ENCODE results near the gene SKI.

SKI gene

DNA sequence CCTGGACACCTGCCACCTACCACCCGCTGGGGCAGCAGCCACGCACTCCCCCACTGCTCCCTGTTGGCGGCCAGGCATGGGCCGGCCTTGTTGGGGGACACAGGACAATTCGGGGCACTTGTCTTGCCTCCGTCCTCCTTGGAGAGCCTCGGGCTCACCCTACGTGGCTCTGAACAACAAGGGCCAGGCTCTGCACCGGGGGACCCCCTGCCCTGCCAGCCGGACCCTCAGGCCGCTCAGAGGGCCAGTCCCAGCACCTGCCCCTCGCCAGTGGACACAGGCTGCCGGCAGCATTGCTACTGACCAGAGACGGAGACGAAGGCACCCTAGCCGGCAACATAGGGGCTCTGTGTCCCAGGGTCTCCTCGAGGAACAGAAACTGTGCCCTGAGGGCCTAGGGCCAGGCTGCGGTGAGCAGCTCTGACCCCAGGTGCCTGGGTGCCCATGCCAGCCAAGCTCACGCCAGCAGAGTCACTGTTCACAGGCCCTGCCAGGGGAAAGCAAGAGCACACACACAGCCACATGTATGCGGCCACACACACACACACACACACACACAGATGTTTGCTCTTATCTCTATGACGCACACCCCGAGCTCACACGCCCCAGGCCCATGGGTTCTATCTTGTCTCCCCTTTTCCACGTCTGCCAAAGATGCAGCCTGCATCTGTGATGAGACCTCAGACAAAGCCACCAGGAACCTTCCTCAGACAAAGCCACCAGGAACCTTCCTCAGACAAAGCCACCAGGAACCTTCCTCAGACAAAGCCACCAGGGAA is 117.4 kb downstream of the SKI start:
- no peak for DNase-seq

DNA sequence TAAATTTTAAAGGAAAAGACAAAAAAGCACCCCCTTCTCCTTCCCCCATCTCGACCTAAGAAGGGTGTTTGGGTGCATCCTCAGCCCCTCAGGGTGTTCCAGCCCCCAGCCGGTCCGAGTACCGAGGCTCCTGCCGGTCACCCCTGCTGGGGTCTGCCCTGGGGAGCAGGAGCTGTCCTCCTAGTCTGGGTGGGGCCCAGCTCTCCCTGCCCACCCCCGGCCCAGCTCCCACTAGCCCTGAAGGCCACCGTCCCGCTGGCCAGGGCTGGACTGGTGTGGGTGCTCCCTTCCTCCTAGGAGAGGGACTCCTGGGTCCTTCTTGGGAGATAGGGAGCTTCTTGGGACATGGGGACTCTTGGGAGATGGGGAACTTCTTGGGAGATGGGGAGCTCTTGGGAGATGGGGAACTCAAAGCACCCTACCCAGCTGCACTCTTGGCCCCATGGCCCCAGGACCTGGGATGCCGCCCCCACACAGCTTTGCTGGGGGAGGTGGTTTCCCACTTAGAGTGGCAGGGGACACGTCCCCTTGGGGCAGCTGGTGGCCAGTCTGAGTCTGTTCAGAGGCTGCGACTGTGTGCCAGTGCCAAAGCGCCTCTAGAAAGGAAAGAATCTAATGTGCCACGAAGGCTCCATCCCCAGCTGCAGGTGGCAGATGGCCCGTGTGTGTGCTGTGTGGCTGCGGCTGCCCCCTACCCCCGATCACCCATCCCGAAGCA is 118.7 kb downstream of the SKI start:
- DNase-seq: no peak

DNA sequence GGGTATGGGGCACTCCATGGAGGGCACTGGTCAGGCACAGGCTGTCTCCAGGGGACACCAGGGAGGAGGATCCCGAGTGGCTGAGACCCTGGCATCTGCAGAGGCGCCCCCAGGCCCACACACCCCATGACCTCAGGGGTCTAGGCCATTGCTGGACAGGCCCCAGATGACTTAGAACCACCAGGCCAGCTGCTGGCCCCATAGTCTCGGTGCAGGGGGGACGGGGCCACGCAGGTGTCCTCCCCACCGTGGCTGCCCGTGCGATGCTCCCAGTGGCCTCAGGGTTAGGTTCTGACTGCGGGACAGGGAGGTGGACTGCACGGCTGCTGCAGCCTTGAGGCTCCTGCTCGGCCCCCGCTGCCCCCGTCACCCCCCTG is 119.3 kb downstream of the SKI start:
- DNase-seq: no peak

DNA sequence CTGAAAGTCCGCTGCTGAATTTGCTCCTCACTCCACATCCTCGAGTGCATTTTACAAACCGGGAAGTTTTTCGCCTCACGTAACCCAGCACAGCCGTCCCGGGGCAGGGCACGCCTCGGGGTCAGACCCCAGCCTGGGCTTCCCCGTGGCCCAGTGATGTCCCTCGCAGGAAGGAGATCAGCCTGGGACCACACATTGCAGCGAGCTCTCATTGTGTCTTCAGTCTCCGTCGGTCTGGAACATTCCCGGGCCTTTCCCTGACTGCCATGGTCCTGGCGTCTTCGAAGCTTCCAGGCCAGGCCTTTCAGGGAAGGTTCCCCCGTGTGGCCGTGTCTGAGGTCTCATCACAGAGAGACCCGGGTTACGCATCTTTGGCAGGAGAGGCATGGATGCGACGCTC is 119.8 kb downstream of the SKI start:
- no peak for DNase-seq

DNA sequence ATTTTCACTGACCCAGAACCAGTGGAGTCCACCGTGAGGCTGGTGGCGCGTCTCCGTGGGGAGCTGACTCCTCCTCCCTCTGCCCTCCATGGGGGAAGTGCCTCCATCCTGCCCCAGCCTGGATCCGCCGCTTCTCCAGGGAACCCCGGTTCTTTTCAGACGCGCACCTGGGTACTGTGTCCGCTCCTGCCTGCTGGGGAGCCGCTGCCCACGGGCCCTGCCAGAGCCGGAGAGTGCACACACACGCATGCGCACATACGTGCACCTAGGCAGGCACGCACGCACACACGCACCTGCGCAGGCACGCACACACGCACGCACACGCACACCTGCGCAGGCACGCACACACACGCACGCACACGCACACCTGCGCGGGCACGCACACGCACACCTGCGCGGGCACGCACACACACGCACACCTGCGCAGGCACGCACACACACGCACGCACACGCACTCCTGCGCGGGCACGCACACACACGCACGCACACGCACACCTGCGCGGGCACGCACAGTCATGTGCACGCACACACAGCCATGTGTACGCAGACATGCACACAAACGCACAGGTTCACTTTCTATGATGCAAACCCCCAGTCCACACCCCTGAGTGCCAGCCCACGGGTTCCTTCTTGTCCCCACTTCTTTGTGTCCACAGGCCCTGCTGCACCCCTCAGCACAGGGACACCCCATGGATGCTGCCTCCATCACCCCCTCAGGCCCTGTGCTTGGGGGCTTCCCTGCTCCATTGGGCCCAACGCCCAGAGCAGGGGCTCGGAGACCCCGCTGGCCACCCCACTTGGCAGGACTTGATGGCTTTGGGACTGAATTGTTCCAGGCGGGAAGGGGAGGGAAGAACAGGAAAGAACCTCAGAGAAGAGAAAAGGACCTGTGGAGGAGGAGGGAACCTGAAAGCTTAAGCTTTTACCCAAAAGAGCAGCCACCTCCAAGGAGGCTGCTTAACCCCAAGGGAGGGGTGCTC is 120.5 kb downstream of the SKI start:
- DNase-seq: no peak

DNA sequence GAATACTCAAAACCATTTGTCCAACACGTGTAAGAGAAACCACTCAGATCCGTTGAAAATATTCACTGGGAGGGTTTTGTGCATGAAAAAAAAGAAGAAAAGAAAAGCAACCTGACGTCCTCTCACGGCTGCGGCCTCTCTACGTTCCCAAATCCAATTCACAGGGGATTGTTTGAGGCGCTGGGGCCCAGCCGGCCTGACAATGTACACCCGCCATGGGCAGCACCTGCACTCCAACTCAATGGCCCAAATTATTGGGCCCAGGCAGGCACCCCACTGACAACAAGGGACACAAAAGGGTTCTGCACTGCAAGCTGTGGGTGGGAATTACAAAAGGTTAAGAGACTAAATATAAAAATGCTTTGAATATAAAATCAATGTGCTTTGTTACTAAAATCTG is 121.7 kb downstream of the SKI start:
- no peak for DNase-seq

DNA sequence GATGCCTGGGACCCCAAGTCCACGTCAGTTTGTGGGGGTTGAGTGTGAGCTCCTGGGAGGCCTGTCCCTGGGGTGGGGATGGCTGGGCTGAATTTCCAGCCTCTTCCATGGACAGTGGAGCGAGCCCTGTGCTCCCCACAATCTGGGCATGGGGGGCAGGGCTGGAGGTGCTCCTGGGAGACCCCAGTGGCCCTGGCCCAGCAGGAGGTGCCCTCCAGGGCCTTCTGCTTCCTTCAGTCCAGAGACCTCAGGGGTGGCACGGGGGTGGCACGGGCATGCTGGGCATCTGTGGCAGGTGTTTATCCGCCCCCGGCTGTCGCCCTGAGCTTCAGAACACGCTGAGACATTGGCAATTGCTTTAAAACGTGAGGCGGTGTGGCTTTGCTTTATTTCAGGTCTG is 122.4 kb downstream of the SKI start:
- no peak for DNase-seq

DNA sequence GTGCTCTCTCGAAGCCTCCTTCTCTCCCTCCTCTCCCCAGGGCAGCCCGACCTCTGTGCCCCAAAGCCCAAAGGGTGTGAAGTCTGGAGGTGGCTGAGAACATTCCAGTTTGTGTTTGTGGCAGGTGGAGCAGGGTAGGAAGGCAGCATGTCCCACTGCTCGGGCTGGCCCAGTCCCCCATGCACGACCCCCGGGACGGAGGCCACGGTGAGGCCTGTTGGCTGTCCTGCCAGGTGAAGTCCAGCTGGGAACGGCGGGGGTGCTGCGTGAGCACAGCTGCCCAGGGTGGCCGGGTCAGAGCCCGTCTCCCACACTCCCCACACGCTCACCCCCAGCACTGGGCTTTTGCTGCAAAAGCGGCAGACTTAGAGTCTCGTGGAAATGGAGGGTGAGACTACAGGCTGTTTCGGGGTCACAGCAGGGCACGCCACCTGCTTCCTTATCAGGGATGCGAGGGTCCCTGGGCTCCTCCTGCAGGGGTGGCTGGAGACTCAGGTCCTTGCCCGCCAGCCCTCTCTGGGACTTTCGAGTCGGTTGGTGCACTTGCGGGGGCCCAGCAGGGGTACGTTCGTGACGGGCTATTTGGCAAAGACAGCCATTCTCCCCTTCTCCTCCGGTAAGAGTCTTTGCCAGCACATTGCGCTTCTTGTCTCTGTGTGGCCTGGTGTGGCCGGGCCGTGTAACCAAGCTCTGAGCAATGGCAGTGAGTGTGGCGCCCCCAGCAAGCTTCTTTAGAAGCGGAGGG is 123.0 kb downstream of the SKI start:
- no peak for DNase-seq

DNA sequence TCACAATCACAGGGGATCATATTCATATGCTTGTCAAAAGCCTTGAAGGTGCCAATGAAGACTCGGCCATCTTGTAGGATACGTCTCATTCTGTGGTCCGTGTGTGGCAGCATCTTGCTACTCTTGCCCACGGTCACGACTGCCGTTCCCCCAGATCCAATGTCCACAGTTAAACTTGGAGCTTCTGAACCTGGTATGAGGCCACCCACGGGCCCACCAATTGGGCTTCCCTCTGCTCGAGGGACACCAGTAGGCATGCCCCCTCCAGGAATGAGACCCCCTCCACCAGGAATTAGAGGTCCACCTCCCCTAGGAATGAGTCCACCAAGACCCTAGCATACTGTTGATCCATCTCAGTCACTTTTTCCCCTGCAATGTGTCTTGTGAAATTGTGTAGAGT is 123.6 kb downstream of the SKI start:
- no peak for DNase-seq

DNA sequence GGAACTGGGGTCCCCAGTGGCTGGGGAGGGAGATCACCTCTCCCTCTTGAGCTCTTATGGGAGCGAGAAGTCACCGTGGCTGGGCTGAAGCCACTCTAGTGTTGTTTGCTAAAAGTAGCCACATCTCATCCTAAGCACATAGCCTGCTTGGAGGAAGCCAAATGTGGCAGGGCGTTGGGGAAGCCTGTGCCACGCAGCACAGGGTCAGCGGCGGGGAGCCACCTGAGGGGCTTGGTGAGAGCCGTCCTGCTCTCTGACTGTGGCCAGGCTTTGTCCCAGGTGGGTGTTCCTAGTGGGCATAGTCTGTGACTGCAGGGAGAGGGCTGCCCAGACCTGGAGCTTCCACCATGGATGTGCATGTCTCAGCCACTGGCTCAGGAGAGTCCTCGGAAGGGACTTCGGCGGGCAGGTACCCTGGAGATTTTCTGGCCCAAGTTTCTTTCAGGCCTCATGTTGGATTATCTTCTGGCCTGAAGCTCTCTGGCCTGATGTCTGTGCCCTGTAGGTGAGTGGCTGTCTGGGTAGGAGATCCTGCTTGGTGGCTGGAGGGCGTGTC is 124.3 kb downstream of the SKI start:
- DNase-seq: no peak

DNA sequence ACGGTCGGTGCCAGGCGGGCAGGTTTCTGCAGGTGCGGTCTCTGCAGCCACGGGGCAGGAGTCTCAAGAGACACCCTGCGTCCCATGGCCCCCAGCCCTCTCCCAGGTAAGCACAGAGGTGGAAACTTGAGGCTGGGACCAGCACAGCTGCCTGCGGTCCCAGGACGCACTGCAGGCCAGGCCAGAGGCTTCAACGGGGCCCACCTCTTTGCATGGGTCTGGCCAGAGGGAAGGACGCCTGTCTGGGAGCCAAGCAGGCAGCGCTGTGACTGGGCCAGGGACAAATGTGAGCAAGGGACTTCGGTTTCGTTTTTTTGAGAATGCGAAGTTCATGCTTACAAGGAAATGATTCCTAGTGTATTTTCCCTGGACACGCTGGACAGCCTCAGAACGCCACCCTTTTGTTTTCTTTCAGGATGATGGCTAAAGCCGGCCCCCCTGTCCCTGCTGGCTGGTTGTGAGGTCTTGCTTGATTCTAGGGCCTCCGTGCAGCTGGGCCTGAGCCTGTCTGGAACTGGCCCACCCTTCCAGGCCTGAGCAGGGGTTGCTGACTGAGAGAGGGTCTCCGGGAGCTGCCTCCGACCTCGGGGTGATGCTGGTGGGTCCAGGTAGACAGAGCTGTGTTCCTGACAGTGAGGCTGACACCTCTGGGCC is 124.9 kb downstream of the SKI start:
- no peak for DNase-seq

DNA sequence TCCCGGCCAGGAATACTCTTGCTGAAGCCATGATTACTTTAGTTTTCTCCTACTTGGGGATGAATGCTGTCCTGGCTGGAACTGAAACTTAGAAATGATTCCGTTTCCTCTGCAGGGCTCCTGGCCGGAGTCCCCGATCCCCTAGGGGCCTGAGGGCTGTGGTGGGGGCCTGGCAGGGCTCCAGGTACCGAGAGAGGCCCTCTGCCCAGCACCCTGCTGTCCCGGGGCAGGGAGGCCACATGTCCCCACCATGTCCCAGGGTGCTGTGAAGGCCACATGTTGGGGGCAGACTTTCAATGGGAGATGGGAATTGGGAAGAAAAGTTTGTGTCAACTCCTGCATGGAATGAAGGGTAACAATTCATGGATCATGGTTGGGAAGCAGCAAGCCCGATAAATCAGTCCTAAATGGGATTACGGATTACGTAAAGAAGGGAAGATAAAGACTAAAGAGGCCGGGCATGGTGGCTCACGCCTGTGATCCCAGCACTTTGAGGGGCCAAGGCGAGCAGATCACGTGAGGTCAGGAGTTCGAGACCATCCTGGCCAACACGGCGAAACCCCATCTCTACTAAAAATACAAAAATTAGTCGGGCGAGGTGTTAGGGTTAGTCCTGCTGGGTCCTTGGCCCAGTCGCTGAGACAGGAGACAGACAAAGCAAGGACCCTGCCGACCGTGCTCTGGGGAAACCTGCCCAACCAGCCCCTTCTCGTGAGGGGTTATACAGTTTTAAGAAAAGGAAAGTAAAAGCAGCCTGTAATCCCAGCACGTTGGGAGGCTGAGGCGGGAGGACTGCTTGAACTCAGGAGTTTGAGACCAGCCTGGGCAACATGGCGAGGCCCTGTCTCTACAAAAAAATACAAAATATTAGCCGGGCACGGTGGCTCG is 125.7 kb downstream of the SKI start:
- DNase-seq: no peak

DNA sequence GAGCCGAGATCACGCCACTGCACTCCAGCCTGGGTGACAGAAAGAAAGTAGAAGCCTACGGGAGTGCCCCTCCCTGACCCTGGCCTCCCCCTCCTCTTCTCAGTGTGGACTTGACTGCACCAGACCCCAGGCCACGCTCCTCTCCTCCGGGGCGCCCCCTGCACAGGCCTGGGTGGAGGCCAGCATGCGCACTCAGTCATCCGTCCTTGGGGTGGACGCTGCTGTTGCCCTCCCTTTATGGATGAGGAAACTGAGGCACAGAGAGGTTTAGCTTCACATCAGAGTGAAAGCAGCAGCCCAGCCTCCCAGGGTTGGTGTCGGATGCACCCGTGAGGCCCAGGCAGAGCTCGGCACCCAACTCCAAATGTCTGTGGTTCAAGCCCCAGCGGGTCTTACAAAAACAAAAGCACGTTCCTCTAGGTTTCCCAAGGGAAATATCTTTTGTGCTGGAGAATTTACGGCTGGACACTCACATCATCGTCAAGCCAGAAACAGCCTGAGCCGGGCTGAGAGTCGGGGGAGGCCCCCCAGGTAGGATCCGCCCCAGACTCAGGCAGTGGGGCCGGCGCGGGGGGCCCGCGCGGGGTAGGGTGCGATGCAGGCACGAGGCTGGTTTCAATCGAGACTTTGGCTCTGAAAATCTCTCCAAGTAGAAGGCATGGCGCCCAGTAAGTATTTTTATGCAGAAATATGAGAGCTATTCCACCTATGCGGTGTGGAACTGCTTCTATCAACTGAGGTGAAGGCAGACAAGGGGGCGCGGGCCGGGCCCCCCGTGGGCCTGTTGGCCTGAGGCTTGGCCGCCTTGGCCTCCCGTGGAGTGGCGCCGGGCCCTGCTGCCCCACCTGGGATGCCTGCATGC is 126.6 kb downstream of the SKI start:
- no peak for DNase-seq

DNA sequence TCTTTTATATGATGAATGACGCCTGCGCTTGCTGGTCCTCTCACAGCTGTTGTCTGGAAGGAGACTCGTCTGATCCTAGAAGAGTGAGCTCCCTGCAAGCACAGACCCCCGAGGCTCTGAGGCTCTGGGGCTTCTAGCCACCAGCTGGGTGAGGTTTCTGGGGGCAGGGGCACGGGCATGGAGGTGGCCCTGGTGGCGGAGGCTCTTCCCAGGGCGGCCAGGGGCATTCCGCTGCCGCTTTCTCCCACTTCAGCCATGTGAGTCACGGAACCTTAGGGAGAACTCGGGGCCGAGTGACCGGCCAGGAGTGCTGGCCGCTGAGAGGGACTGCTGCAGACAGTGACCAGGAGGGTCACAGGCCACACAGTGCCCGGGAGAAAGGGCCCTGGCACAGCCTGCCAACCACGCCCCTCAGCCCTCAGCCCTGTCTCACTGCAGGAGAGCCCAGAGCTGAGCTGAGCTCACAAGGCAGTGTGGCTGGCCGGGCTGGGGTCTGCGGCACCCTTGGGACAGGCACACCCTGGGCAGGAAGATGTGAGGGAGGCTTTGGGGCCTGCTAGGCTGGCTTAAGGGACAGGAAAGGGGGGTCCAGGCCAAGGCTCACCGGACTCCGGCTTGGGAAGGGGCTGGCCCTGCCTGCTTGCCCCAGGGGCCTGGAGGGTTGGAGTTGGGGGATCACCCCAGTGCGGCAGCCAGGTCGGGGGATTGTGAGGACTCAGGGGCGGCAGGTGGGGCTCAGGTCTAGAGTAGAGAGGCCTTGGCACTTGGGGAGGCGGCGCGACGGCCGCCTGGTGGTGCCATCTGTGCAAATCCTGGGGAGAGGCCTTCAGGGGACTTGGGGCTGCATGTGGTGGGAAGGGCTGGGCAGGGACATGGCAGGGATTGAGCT is 127.5 kb downstream of the SKI start:
- no peak for DNase-seq

DNA sequence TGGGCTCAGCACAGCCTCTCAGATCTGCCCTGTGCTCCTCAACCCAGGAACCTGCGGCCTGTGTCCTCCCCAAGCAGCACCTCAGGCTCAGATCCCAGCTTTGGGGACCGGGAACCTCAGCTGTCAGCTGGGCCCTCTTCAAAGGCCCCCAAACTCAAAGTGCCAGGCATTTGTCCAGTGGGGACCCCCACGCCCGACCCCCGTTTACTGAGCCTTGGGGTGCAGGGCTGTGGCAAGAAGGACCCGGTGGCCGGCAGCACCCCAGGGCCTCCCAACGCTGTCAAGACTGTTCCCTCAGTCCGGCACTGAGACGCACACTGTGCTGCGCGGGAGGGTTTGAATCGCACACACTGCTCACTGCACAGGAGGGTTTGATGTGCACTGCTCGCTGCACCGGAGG is 128.3 kb downstream of the SKI start:
- DNase-seq: no peak

DNA sequence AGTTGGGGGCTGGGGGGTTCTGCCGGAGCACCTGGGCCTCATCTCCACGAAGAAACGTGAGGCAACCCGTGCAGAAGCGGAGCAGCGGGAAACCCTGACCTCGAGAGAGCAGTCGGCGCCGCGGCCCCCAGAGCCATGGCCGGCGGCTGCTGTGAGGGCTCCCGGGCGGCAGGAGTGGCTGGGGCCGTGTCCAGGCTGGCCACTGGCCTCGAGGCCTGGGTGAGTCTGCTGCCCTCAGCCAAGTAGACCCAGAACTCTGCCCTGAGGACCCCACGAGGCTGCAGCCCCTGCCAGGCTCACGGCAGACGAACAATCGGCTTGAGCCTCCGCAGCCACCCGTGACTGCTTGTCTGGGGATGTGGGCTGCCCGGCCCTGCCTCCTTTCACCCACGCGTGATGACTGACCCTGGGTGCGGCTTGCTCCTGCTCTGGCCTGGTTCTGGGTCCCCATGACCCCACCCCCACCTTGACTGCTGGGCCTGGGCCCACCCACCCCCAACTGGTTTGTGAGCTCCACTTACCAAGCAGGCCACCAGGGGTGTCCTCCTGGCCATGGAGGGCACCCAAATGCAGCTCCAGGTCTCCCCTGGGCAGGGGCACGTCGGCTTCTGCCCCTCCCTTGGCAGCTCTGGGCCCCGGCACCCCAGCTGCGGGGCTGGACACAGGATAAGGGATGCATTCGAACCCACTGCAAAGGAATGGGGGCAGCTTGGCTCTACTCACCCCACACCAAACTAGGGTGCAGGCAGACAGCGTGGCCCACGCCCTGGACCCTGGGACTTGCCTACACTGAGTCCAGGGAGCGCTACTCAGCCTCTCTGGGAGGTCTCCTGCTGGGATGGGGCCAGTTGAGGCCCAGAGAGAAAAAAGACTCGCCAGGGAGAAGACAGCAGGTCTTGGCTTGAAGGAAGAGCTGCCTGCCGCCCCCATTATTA is 129.1 kb downstream of the SKI start:
- no peak for DNase-seq

DNA sequence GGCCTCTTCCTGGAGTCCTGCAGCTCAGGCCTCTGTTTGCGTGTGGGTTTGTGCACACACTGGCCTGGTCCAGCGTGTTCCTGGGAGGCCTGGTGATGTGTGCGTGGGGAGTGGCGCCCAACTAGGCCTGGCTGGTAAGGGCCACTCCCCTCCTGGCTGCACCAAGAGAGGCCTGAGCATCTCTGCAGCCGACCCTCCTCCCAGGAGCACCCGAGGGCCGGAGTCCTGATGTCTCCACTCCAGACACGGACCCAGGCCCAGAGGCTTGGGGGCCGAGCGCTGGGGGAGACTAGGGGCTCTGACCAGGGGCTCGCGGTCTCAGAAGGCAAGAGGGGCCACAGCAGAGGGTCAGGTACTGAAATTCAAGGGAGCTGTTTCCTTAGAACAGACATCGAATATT is 130.0 kb downstream of the SKI start:
- DNase-seq: no peak

Measured in stimulated activated CD4-positive, alpha-beta T cell treated with anti-CD3 and anti-CD28 coated beads, Interleukin-1b, Interleukin-23, amount 100 ng/mL, for 48 hours (primary cell).